NOMO-1 (cell line): Measurements from ENCODE around the gene USP22.
"Not testable (repeated sequence)": the region's sequence is repeated elsewhere in the genome, so short reads cannot be mapped to it uniquely, and the experiment has no call there.

ENCODE experiments used
- DNase-seq, 2 experiments: peaks; one replicate each; lab custom pipeline; 2025; ENCODE audit not compliant: unreplicated experiment in 2 of 2; lab: John Stamatoyannopoulos, UW

The USP22 gene

GRCh38 chr17:20991276-20992037, 51.4 kb downstream of the USP22 start:
- DNase-seq: no peak

- no peak for DNase-seq
Measured at GRCh38 chr17:20989991-20990855, 52.6 kb downstream of the USP22 start.

GRCh38 chr17:20989481-20989880, 53.3 kb downstream of the USP22 start:
- no peak for DNase-seq

GRCh38 chr17:20988896-20989295, 53.9 kb downstream of the USP22 start:
- DNase-seq: no peak

- no peak for DNase-seq
Measured at GRCh38 chr17:20988001-20988636, 54.7 kb downstream of the USP22 start.

- no peak for DNase-seq
Measured at GRCh38 chr17:20987511-20987910, 55.3 kb downstream of the USP22 start.

GRCh38 chr17:20986767-20987510, 55.9 kb downstream of the USP22 start:
- DNase-seq: no peak

- DNase-seq: no peak
Measured at GRCh38 chr17:20983359-20983637, 59.5 kb downstream of the USP22 start.

- DNase-seq: no peak
Measured at GRCh38 chr17:20982589-20983358, 60.0 kb downstream of the USP22 start.

- DNase-seq: no peak
Measured at GRCh38 chr17:20981046-20981920, 61.5 kb downstream of the USP22 start.

- no peak for DNase-seq
Measured at GRCh38 chr17:20979792-20980083, 63.1 kb downstream of the USP22 start.

- DNase-seq: not testable (repeated sequence)
Measured at GRCh38 chr17:20979007-20979791, 63.6 kb downstream of the USP22 start.

- DNase-seq: not testable (repeated sequence)
Measured at GRCh38 chr17:20977609-20978253, 65.1 kb downstream of the USP22 start.

- no peak for DNase-seq
Measured at GRCh38 chr17:20975566-20975965, 67.2 kb downstream of the USP22 start.

GRCh38 chr17:20970329-20970728, 72.5 kb downstream of the USP22 start:
- no peak for DNase-seq

- DNase-seq: no peak
Measured at GRCh38 chr17:20968913-20969616, 73.7 kb downstream of the USP22 start.

GRCh38 chr17:20967776-20968175, 75.0 kb downstream of the USP22 start:
- no peak for DNase-seq

GRCh38 chr17:20966870-20967269, 75.9 kb downstream of the USP22 start:
- no peak for DNase-seq
